GM19351 (cell line): ENCODE measurements around the gene DNAJC22.
A peak's percentile ranks its signal among the peaks of the same experiment; 100 is the strongest.

ENCODE experiments used
- ATAC-seq: cut with Tn5 transposase; IDR thresholded peaks from one replicate; pipeline ENCODE4 v1.9.1; 2021; ENCODE audit warnings: mild to moderate bottlenecking, moderate library complexity; ENCODE audit not compliant: unreplicated experiment

DNAJC22 gene

GRCh38 chr12:49342914-49343731 is 3.6 kb upstream of the DNAJC22 start:
- no peak for ATAC-seq

DNA sequence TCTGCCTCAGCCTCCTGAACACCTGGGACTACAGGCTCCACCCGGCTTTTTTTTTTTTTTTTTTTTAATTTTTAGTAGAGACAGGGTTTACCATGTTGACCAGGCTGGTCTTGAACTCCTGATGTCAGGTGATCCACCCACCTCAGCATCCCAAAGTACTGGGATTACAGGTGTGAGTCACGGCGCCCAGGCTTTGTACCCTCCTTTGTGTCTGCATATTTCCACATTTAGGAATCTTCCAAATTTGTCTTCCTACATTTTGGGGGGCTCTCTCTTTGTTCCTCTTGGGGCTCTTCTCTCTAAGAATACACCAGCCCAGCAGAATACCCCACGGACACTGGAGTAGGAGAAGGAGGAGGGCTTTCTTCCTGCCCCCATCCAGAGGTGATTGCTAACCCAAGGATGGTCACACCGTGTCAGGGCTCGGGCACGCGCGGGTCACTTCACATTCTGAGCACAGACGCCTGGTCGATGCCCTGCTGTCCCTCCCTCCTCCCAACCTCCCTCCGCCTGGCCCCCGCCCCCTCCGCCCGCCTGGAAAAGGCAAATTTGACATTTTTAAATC is 2.1 kb upstream of the DNAJC22 start:
- no peak for ATAC-seq

DNA sequence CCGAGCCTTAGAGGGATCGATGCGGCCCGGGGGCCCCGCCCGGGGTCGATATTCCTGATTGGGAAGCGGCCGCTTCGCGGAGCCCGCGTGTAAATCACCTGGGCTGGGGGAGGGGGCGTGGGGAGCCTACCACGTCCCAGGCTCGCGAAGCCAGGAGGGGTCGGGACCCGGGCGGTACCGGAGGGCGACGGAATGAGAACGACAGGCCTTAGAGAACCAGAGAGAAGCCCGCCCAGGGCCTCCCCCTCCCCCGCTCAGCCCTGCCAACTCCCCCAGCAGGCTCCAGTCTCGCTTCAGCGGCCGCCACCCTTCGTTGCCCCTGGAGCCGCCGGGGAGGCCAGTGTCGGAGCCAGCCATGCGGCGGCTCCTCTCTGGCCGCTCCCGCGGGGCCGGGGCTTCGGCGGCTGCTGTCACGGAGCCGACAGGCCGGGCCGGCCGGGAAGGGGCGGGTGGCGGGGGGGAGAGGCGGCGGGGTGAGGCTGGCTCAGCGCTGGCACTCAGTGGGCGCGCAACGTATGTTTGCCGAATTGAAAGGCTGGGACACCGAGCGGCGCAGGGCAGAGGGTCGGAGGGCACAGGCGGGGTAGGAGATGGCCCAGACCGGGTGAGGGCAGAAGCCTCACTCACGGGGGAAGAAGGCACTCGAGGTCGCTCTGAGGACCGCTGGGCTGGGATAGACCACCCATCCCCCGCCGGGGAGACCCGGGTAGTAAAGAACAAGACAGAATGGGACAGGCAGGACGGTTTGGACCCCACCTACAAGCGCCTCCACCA is 1.4 kb upstream of the DNAJC22 start:
- ATAC-seq, result no peak

- ATAC-seq, result no peak
These were observed 646 bp upstream of the DNAJC22 start for GRCh38 chr12:49345825-49346658.

- peak; percentile 53 for ATAC-seq
These were observed 864 bp downstream of the DNAJC22 start for GRCh38 chr12:49347311-49348193.

DNA sequence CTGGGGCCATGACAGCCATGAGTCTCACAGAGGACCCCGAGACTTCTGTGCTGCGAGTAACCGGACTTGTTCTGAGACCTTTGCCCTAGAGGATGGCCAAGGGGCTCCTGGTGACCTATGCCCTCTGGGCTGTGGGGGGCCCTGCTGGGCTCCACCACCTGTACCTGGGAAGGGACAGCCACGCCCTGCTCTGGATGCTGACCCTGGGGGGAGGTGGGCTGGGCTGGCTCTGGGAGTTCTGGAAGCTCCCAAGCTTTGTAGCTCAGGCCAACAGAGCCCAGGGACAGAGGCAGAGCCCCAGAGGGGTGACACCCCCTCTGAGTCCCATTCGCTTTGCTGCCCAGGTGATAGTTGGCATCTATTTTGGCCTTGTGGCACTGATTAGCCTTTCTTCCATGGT is 2.1 kb downstream of the DNAJC22 start:
- ATAC-seq, result no peak

GRCh38 chr12:49349266-49349665 is 2.6 kb downstream of the DNAJC22 start:
- no peak for ATAC-seq

DNA sequence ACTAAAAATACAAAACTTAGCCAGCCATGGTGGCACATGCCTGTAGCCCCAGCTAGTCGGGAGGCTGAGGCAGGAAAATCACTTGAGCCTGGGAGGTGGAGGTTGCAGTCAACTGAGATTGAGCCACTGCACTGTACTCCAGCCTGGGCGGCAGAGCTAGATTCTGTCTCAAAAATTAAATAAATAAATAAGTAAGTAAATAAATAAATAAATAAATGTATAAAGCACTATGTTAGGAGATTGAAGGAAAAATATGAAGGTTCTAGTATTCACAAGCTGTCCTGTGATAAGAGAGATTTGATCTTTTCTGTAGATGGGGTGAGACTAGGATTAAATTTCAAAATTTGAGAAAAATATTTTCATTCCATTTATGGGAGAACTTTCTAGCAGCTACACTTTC is 5.7 kb downstream of the DNAJC22 start:
- ATAC-seq, result no peak

GRCh38 chr12:49355913-49356312 is 9.2 kb downstream of the DNAJC22 start:
- no peak for ATAC-seq

DNA sequence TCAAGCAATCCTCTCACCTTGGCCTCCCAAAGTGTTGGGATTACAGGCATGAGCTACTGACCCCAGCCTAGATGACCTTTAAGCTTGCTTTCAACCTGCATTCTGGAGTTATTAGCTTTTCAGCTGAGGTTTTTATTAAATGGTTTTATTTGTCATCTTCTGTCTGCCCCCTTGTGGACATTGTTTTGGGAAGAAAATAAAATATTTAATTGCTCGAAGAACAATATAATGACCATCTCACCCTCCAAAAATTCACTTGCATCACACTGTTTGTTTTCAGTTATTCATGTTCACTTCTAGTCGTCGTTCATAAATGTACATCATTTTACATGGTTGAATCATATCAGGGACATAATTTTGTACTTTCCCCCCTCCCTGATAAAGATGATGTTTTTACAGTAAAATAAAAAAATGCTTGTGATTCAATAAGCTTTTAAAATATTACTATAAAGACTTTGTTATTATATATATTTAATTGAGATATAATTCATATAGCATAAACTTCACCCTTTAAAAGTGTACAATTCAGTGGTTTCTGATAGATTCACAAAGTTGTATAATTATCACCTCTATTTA is 10.5 kb downstream of the DNAJC22 start:
- ATAC-seq, result no peak

DNA sequence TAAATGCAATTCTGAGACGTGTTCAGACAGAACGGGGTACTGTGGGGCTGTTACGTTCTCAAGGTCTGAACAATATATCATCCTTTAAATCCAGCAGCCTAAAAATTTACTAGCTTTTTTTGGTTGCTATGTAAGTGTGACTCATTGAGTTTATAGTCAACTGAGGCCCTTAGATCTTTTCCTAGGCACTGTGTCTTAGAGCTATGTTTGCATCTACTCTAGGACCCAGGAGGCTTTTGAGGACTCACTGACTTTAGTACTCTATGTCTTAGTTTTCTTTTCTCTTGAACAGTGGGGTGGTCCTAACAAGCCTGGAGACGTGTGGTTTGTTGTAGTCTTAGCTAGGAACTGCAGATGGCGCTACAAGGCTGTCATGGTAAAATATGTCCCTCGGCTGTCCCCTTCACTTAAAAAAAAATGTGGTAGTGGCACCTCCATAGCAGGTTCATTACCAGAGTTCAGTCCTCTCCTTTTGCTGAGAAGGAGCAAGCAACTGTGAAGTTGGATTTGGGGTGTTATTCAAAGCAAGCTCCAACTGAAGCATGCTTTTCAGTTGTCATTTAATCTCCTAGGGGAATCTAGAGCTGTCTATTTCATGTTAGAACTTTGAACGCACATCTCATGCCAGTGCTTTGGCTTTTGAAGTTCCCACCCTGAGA is 11.9 kb downstream of the DNAJC22 start:
- no peak for ATAC-seq

- no peak for ATAC-seq
These were observed 13.0 kb downstream of the DNAJC22 start for GRCh38 chr12:49359671-49360070.

- no peak for ATAC-seq
These were observed 15.4 kb downstream of the DNAJC22 start for GRCh38 chr12:49362077-49362476.

DNA sequence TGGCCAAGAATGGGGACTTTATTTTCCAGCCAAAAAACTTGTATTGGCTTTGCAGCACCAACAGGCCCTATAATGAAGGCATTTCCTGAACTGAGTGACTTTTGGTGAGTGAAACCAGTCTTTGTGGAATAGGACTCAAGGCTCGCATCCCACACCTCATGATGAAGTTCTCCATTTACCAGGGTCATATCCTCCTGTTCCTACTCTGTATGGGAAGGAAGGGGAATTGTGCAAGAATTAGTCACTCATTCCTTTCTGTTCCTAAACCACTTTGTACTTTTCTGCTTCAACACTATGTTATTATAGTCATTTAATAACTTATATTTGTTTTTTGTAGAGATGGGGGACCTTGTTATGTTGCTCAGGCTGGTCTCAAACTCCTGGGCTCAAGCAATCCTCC is 18.3 kb downstream of the DNAJC22 start:
- ATAC-seq, result no peak

- ATAC-seq, result no peak
These were observed 18.9 kb downstream of the DNAJC22 start for GRCh38 chr12:49365542-49365941.

- ATAC-seq, result peak; percentile 5
These were observed 19.5 kb downstream of the DNAJC22 start for GRCh38 chr12:49366096-49366651.

- peak; percentile 67 for ATAC-seq
These were observed 20.1 kb downstream of the DNAJC22 start for GRCh38 chr12:49366652-49367380.
